SK-N-SH (cell line): Measurements from ENCODE around the gene INF2. TPM values are rescaled to one million over a fixed set of nuclear protein-coding genes. Genes with fewer than 3 reads are reported as not detected.

ENCODE experiments used
- CTCF ChIA-PET: fragments of 300-600, 350-600 bp; formaldehyde crosslinking; extraction: SDS; loops from one replicate; lab custom pipeline; 2021; lab: Yijun Ruan, JAX
- POLR2A ChIA-PET: fragments of 350-600 bp; sonication (Branson Sonifier 250); formaldehyde crosslinking; extraction: SDS; loops from one replicate; lab custom pipeline; 2020; ENCODE audit warnings: antibody characterized with exemption, inconsistent platforms; lab: Yijun Ruan, JAX
- DNase-seq: peaks from one replicate; pipeline ENCODE4 v3.0.0; 2012
- H2AFZ ChIP-seq: fragments of 200-600 bp; sonication (generic); 2 replicates; pipeline ENCODE4 v1.8.1; 2016; ENCODE audit warnings: antibody characterized with exemption, mild to moderate bottlenecking, low read depth
- H3F3A ChIP-seq: fragments of 200-600 bp; sonication (generic); replicated peaks from 2 replicates; pipeline ENCODE3; 2016; ENCODE audit warnings: antibody characterized with exemption, mild to moderate bottlenecking; ENCODE audit not compliant: insufficient read depth
- H3K27ac ChIP-seq, 2 experiments: fragments of 200-500 bp in 1 of 2; fragments of 200-600 bp in 1 of 2; sonication (Bioruptor generic) in 1 of 2; sonication (generic), shearing (Covaris generic) in 1 of 2; 2 replicates each; pipeline versions ENCODE4 v1.5.1 to v1.6.1; 2014 to 2016; ENCODE audit warnings: low read depth in 2 of 2, inconsistent platforms in 1 of 2, low read length in 1 of 2, mild to moderate bottlenecking in 1 of 2, mixed read lengths in 1 of 2
- H3K27me3 ChIP-seq: fragments of 200-600 bp; sonication (generic), shearing (Covaris generic); 2 replicates; pipeline ENCODE4 v1.6.1; 2016; ENCODE audit warnings: mixed run types; ENCODE audit not compliant: insufficient read depth
- H3K36me3 ChIP-seq, 2 experiments: fragments of 200-500 bp in 1 of 2; fragments of 200-600 bp in 1 of 2; sonication (Bioruptor generic) in 1 of 2; sonication (generic) in 1 of 2; replicated peaks in 1 of 2; 2 replicates each; pipeline versions ENCODE3 to v1.5.1; 2014 to 2016; ENCODE audit warnings: low read length in 1 of 2, mild to moderate bottlenecking in 1 of 2; ENCODE audit not compliant: insufficient read depth in 2 of 2, control insufficient read depth in 1 of 2
- H3K4me1 ChIP-seq, 2 experiments: fragments of 200-500 bp in 1 of 2; fragments of 200-600 bp in 1 of 2; sonication (Bioruptor generic) in 1 of 2; sonication (generic), shearing (Covaris generic) in 1 of 2; 2 replicates each; pipeline versions ENCODE4 v1.5.1 to v1.6.1; 2014 to 2016; ENCODE audit warnings: low read depth in 1 of 2, low read length in 1 of 2, mixed run types in 1 of 2; ENCODE audit not compliant: insufficient read depth in 2 of 2, control insufficient read depth in 1 of 2
- H3K4me2 ChIP-seq: fragments of 200-600 bp; sonication (generic), shearing (Covaris generic); 2 replicates; pipeline ENCODE4 v1.6.1; 2017; ENCODE audit warnings: mixed run types
- H3K4me3 ChIP-seq, 2 experiments: fragments of 200-500 bp in 1 of 2; fragments of 200-600 bp in 1 of 2; sonication (Bioruptor generic) in 1 of 2; sonication (generic), shearing (Covaris generic) in 1 of 2; 2 replicates each; pipeline versions ENCODE4 v1.5.1 to v1.8.1; 2014 to 2016; ENCODE audit warnings: low read depth in 2 of 2, inconsistent platforms in 1 of 2, low read length in 1 of 2, mild to moderate bottlenecking in 1 of 2, mixed read lengths in 1 of 2, moderate library complexity in 1 of 2
- H3K79me2 ChIP-seq: fragments of 200-600 bp; sonication (generic); 2 replicates; pipeline ENCODE4 v1.8.1; 2017; ENCODE audit warnings: mild to moderate bottlenecking; ENCODE audit not compliant: insufficient read depth
- H3K9ac ChIP-seq: fragments of 200-600 bp; sonication (generic); 2 replicates; pipeline ENCODE4 v1.6.1; 2017; ENCODE audit warnings: mixed run types
- H3K9me2 ChIP-seq: fragments of 200-600 bp; sonication (generic); 2 replicates; pipeline ENCODE4 v1.6.1; 2017; ENCODE audit warnings: mixed run types
- H3K9me3 ChIP-seq: fragments of 200-600 bp; sonication (generic); 2 replicates; pipeline ENCODE4 v1.6.1; 2017; ENCODE audit warnings: mixed run types, mild to moderate bottlenecking, moderate library complexity
- H4K20me1 ChIP-seq: fragments of 200-600 bp; sonication (generic); 2 replicates; pipeline ENCODE4 v1.6.1; 2017; ENCODE audit warnings: mild to moderate bottlenecking, mixed run types; ENCODE audit not compliant: insufficient read depth
- CHD2 ChIP-seq: fragments of 150-350 bp; IDR thresholded peaks from 2 replicates; pipeline ENCODE4 v1.6.1; 2018; ENCODE audit warnings: low read length; ENCODE audit not compliant: partially characterized antibody
- ELF1 ChIP-seq: IDR thresholded peaks from 2 replicates; pipeline ENCODE4 v1.4.0; 2012
- EP300 ChIP-seq, 2 experiments: IDR thresholded peaks; 2 replicates each; pipeline versions ENCODE4 v1.4.0 to v1.6.1; 2012; ENCODE audit warnings: borderline replicate concordance in 1 of 2, low read depth in 1 of 2, low read length in 1 of 2
- FOSL2 ChIP-seq: IDR thresholded peaks from 2 replicates; pipeline ENCODE4 v1.4.0; 2012; ENCODE audit warnings: low read depth, mild to moderate bottlenecking, moderate library complexity, borderline replicate concordance
- GATA2 ChIP-seq: sonication (generic); formaldehyde crosslinking; IDR thresholded peaks from 2 replicates; pipeline ENCODE4 v1.5.0; 2020; ENCODE audit warnings: mild to moderate bottlenecking, missing genetic modification reagents
- JUND ChIP-seq: IDR thresholded peaks from 2 replicates; pipeline ENCODE4 v1.4.0; 2012
- MXI1 ChIP-seq: IDR thresholded peaks from 2 replicates; pipeline ENCODE4 v1.6.1; 2012; ENCODE audit warnings: mild to moderate bottlenecking, low read depth, low read length, improper control_type of control experiment
- NFIC ChIP-seq: IDR thresholded peaks from 2 replicates; pipeline ENCODE4 v1.4.0; 2012; ENCODE audit warnings: borderline replicate concordance
- NRF1 ChIP-seq: IDR thresholded peaks from 2 replicates; pipeline ENCODE4 v1.6.1; 2012; ENCODE audit warnings: low read depth, mild to moderate bottlenecking, low read length
- POLR2AphosphoS5 ChIP-seq: IDR thresholded peaks from 2 replicates; pipeline ENCODE4 v1.6.1; 2012; ENCODE audit warnings: low read depth, low read length
- RCOR1 ChIP-seq: fragments of 150-350 bp; IDR thresholded peaks from 2 replicates; pipeline ENCODE4 v1.6.1; 2017; ENCODE audit warnings: antibody characterized with exemption, low read length
- RFX5 ChIP-seq: IDR thresholded peaks from 2 replicates; pipeline ENCODE4 v1.6.1; 2012; ENCODE audit warnings: mild to moderate bottlenecking, improper control_type of control experiment, low read length
- TAF1 ChIP-seq: IDR thresholded peaks from 2 replicates; pipeline ENCODE4 v1.6.1; 2012; ENCODE audit warnings: low read depth, mild to moderate bottlenecking, low read length, moderate library complexity, borderline replicate concordance
- YY1 ChIP-seq: IDR thresholded peaks from 2 replicates; pipeline ENCODE4 v1.4.0; 2012; ENCODE audit warnings: low read depth, mild to moderate bottlenecking
- WGBS: methylation state at CpG from one replicate; pipeline ENCODE4 v1.1.6; 2017; ENCODE audit warnings: low lambda C conversion rate; 5-methylcytosine and 5-hydroxymethylcytosine counted together
- polyA plus RNA-seq, 3 experiments: library from polyadenylated mRNA; depleted of rRNA; stranded (reverse); fragments of >200 nt; gene quantifications; 2 replicates each; pipeline ENCODE4 v1.2.3, GENCODE V29; 2012
- TF ChIP-seq, protein P1 (sequence below): IDR thresholded peaks from 2 replicates; pipeline ENCODE4; 2012
- TF ChIP-seq, protein P2 (sequence below): fragments of 150-350 bp; IDR thresholded peaks from 2 replicates; pipeline ENCODE4 v1.6.1; 2016; ENCODE audit warnings: mild to moderate bottlenecking, low read depth, low read length
- TF ChIP-seq, protein P3 (sequence below): IDR thresholded peaks from 2 replicates; pipeline ENCODE4 v1.4.0; 2012; ENCODE audit warnings: low read depth, borderline replicate concordance
- TF ChIP-seq, protein P4 (sequence below): IDR thresholded peaks from 2 replicates; pipeline ENCODE4 v1.4.0; 2012; ENCODE audit warnings: low read depth

INF2 gene
- polyA plus RNA-seq, 1 of the 3 experiments (the other 2 are of a cell fraction) = 32.5 TPM

DNA sequence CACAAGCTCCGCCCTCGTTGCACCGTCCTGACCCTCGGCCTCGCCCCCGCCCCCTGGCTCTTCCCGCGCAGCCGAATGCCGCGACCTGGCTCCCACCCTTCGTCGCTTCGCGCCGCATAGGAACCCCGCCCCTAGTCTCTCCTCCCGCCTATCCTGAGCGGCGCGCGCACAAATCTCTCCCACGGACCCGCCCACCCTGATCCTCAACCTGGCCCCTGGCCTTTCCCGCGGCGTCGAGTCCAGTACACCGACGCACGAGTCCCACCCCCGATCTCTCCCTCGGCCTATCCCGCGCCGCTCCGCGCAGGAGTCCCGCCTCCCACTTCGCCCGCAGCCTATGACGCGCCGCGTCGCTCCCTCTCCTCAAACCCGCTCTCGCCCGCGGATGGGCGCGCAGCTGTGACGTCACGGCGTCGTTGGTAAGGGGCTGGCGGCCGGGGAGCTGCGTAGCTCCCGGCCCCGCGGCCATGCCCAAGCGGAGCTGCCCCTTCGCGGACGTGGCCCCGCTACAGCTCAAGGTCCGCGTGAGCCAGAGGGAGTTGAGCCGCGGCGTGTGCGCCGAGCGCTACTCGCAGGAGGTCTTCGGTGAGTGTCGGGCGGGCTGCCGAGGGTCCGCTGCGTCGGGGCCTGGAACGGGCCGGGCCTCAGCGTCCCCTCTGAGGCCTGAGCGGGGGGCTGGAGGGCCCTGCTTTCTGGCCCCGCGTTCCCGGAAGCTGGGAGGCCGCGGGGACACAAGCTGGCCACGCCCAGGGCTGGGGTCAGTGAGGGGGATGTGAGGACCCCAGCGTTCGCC, 63.5 kb downstream of the INF2 start, which contains the start of gene SIVA1:
Gene SIVA1 (plus strand): TSS at position 413 of the 793 bp plus-strand sequence. CDS start 55 bp downstream, at position 468.
- H2AFZ ChIP-seq = peak within 1 kb of the TSS; percentile 99
- POLR2A ChIA-PET = interaction anchor here (0.7 to 1.4 kb wide), 6 partner anchors 16 to 268 kb away, joined by 3 to 8 read pairs (median 3); partner anchors contain the start of gene CDCA4
- DNase-seq = peak; percentile 99
- peak within 1 kb of the TSS; percentile 88 to 99 for H3K4me3 ChIP-seq
- peak within 1 kb of the TSS; percentile 98 for H3K4me2 ChIP-seq
- WGBS = 2% methylated on average over 23 of the region's 95 CpGs
- H3K9ac ChIP-seq = peak within 1 kb of the TSS; percentile 98
- peaks cover 8 to 14% of the 10 kb centered on the region in 2 experiments; a peak in 3 of 4 replicates for H3K4me1 ChIP-seq
- H3K27ac ChIP-seq = peak within 1 kb of the TSS; percentile 70 to 72; a peak in 3 of 4 replicates
- TF ChIP-seq YY1 (peak; percentile 78), ELF1 (peak; percentile 14; the same call in 1 of the 2 replicates), CHD2 (peak; percentile 75), MXI1 (peak; percentile 82), NRF1 (peak; percentile 55), JUND (no peak), EP300 (IDR thresholded peaks at IDR 0.05; ENCODE audit: borderline replicate concordance in 1 of 2, low read depth in 1 of 2, low read length in 1 of 2) (0 out of 4 replicates have a peak, but pooled peaks of 1 of the 2 experiments have one; percentile 17), POLR2AphosphoS5 (peak; percentile 64; the same call in 1 of the 2 replicates), TAF1 (peak; percentile 62), FOSL2 (no peak), GATA2 (no peak), RCOR1 (no peak), NFIC (no peak), RFX5 (peak; percentile 66)
- TF ChIP-seq, protein P1, sequence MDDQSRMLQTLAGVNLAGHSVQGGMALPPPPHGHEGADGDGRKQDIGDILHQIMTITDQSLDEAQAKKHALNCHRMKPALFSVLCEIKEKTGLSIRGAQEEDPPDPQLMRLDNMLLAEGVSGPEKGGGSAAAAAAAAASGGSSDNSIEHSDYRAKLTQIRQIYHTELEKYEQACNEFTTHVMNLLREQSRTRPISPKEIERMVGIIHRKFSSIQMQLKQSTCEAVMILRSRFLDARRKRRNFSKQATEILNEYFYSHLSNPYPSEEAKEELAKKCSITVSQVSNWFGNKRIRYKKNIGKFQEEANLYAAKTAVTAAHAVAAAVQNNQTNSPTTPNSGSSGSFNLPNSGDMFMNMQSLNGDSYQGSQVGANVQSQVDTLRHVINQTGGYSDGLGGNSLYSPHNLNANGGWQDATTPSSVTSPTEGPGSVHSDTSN = no peak; the same call in 1 of the 2 replicates
- TF ChIP-seq, protein P2, sequence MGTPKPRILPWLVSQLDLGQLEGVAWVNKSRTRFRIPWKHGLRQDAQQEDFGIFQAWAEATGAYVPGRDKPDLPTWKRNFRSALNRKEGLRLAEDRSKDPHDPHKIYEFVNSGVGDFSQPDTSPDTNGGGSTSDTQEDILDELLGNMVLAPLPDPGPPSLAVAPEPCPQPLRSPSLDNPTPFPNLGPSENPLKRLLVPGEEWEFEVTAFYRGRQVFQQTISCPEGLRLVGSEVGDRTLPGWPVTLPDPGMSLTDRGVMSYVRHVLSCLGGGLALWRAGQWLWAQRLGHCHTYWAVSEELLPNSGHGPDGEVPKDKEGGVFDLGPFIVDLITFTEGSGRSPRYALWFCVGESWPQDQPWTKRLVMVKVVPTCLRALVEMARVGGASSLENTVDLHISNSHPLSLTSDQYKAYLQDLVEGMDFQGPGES = peak; percentile 67
- TF ChIP-seq, protein P3, sequence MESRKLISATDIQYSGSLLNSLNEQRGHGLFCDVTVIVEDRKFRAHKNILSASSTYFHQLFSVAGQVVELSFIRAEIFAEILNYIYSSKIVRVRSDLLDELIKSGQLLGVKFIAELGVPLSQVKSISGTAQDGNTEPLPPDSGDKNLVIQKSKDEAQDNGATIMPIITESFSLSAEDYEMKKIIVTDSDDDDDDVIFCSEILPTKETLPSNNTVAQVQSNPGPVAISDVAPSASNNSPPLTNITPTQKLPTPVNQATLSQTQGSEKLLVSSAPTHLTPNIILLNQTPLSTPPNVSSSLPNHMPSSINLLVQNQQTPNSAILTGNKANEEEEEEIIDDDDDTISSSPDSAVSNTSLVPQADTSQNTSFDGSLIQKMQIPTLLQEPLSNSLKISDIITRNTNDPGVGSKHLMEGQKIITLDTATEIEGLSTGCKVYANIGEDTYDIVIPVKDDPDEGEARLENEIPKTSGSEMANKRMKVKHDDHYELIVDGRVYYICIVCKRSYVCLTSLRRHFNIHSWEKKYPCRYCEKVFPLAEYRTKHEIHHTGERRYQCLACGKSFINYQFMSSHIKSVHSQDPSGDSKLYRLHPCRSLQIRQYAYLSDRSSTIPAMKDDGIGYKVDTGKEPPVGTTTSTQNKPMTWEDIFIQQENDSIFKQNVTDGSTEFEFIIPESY = no peak
- TF ChIP-seq, protein P4, sequence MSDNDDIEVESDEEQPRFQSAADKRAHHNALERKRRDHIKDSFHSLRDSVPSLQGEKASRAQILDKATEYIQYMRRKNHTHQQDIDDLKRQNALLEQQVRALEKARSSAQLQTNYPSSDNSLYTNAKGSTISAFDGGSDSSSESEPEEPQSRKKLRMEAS = peak; percentile 27
- H3K9me3 ChIP-seq = no peaks in the 10 kb centered on the region
- no peaks in the 10 kb centered on the region for H3K27me3 ChIP-seq
- H3K79me2 ChIP-seq = peaks cover 46% of the 10 kb centered on the region
- CTCF ChIA-PET = interaction anchor here (0.6 to 4.1 kb wide), 9 partner anchors 15 to 97 kb away, joined by 3 to 37 read pairs (median 4); partner anchors contain the start of gene ADSS1
- peaks cover 8 to 23% of the 10 kb centered on the region in 2 experiments for H3K36me3 ChIP-seq
- H3F3A ChIP-seq = peaks cover 7% of the 10 kb centered on the region
- no peaks in the 10 kb centered on the region for H3K9me2 ChIP-seq
- peaks cover 31% of the 10 kb centered on the region for H4K20me1 ChIP-seq
